GM19328 (cell line): ENCODE measurements around the gene DCTN3.
"Not testable (repeated sequence)": the region's sequence is repeated elsewhere in the genome, so short reads cannot be mapped to it uniquely, and the experiment has no call there.

ENCODE experiments used
- ATAC-seq: cut with Tn5 transposase; IDR thresholded peaks from one replicate; pipeline ENCODE4 v1.9.1; 2021; ENCODE audit warnings: mild to moderate bottlenecking, moderate library complexity; ENCODE audit not compliant: unreplicated experiment

The DCTN3 gene

GRCh38 chr9:34647651-34648050, 27.4 kb upstream of the DCTN3 start:
- ATAC-seq: no peak

- ATAC-seq: no peak
Measured at GRCh38 chr9:34647084-34647403, 26.7 kb upstream of the DCTN3 start.

DNA sequence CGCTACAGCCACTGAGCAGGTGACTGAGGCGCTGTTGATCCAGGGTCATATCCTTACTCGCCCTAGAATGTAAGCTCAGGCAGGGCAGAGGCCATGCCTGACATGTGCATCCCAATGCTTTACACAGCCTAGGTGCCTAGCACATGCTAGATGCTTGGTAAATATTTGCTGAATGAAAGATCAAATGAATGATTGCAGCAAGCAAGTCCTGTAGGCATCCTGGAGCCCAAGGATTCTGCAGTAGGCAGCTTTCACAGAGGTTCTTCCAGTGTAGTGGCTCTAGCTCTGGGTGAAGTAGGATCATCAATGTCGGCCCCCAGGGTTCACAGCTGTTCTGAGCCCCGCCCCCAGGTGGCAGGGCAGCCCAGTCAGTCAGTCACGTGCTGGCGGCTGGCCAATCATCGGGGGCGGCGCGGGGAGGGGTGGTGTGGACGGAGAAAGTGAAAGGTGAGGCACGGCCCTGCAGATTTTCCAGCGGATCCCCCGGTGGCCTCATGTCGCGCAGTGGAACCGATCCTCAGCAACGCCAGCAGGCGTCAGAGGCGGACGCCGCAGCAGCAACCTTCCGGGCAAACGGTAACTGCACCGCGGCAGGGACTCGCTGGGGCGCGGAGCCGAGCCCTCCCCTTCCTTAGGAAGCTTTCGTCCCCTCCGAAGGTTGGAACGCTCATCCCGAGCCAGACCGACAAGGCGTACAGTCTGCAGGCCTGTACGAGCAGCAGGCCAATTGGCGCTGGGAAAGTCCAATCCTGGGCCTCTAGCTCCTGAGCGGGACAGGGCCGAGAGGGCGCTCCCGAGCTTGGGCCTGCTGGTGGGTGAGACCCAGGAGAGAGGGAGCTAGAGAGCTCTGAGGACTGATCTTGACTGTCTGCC, 26.2 kb upstream of the DCTN3 start, which contains the start of gene GALT:
Gene GALT, plus strand, starts transcription at position 465 of the 873 bp plus-strand sequence. Its CDS starts 30 bp downstream, at position 495.
- ATAC-seq: peak; percentile 84

DNA sequence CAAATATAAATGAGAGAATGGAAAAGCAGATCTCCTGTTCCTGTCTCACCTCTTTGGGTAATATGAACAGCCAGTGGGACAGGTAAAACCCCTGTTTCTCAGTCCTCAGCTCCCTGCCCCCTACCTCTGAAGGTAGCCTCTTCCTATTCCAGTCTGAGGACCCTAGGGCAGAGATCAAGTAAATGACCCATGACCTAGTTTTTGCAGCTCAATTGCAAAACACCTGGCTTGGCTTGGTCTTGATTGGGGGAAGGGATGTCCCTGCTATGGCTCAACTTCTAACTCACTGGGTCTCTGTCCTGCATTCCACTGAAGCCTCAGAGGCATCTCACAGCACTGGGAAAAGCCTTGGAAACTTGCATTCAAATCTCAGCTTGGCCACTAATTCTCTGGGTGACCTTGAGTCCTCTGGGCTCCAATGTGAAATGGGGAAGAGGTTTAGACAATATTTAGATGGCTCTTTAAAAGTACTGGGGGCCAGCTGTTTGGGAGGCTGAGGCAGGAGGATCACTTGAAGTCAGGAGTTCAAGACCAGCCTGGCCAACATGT, 24.5 kb upstream of the DCTN3 start:
- no peak for ATAC-seq

GRCh38 chr9:34642679-34643078, 22.4 kb upstream of the DCTN3 start:
- no peak for ATAC-seq

DNA sequence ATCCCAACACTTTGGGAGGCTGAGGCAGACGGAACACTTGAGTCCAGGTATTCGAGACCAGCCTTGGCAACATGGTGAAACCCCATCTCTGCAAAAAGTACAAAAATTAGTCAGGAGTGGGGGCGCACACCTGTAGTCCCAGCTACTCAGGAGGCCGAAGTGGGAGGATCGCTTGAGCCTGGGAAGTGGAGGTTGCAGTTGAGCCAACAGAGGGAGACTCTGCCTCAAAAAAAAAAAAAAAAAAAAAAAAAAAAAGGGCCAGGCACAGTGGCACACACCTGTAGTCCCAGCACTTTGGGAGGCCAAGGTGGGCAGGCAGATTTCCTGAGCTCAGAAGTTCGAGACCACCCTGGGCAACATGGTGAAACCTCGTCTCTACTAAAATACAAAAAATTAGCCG, 19.0 kb upstream of the DCTN3 start:
- ATAC-seq: not testable (repeated sequence)

- no peak for ATAC-seq
Measured at GRCh38 chr9:34638138-34638445, 17.8 kb upstream of the DCTN3 start.

DNA sequence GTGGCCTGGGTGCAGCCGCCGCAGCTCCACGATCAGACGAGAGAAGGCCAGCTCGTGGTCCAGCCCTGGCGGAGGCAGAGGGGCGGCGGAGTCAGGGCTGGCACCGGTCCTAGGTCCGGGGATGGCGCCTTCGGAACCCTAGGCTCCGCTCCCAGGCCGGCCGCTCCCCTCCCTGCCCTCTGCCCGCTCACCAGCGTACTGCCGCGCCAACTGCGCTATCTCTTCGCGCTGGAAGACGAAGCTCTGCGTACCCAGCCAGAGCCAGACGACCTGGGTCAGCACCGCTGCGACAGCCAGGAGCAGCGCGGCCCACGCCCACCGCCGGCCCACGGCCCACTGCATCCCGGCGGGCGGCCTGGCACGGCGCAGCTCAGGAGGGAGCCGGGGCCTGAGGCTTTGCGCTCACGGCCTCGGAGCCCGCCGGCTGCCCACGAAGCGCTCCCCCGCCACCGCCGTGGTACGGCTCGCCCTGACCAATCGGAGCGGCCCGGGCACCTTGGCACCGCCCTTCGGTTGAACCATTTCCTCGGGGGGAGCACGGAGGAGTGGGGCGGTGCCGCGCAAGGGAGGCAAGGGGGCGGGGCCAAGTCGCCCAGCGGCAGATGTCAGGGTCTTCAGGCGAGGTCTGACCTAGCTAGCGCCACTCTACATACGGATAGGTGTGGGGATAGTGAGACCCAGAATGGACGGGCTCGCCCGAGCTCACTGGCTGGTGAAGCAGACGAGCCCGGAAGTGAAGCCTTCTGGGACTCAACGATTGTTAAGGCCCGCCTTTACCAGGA, 17.3 kb upstream of the DCTN3 start, which contains the start of gene SIGMAR1:
Gene SIGMAR1, minus strand, starts transcription at position 432 of the 782 bp plus-strand sequence. Its CDS starts 90 bp downstream, at position 342.
- ATAC-seq: peak; percentile 80

DNA sequence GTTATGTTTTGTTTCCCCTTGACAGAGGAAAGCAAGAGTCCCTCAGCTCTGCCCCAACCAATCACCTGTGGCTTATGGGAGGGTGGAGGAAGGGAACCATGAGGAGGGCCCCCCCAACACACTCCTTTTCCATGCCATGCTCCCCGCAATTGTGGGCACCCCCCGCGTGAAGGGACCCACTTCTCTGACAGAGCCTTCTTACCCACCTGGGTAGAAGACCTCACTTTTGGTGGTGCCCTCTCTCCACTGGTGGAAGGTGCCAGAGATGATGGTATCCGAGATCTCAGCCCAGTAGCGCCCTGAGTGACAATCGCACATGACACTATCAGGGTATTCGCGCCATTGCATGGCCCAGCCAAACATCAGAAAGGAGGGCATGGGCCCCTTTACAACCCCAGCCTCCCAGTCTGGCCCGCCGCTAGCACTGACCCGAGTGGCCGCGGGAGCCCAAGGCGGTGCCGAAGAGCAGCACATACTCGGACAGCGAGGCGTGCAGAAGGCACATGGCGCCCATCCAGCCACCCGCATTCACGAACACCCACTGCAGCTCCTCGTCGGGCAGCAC, 16.6 kb upstream of the DCTN3 start:
- no peak for ATAC-seq

- ATAC-seq: no peak
Measured at GRCh38 chr9:34635556-34635955, 15.3 kb upstream of the DCTN3 start.

DNA sequence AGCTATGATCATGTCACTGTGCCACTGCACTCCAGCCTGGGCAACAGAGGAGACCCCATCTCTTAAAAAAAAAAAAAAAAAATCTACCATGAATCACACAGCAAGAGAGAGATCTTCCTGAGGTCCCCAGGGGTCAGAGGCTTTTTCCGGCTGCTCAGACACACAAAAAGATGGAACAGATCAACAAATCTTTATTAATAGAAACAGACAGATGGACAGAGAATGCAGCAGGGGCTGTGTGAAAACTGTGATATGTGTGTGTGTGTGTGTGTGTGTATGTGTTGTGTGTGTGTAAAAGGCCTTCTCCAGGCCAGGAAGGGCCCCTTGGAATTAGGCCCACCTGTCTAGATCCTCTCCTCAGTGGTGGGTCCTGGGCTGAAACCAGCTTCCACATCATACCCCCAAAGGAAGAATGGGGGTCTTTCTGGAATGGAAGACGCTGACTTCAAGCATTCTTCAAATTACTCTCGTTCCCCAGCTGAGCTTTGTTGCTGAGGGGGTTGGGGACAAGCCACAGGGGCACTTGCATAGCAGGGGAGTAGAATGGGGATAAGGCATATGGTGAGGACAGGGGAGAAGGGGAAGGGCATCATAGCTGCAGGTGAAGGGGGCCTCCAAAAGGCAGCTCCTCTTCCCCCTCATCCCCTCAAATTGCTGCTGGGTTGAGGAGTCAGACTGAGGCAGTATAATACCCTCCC, 14.4 kb upstream of the DCTN3 start:
- no peak for ATAC-seq

DNA sequence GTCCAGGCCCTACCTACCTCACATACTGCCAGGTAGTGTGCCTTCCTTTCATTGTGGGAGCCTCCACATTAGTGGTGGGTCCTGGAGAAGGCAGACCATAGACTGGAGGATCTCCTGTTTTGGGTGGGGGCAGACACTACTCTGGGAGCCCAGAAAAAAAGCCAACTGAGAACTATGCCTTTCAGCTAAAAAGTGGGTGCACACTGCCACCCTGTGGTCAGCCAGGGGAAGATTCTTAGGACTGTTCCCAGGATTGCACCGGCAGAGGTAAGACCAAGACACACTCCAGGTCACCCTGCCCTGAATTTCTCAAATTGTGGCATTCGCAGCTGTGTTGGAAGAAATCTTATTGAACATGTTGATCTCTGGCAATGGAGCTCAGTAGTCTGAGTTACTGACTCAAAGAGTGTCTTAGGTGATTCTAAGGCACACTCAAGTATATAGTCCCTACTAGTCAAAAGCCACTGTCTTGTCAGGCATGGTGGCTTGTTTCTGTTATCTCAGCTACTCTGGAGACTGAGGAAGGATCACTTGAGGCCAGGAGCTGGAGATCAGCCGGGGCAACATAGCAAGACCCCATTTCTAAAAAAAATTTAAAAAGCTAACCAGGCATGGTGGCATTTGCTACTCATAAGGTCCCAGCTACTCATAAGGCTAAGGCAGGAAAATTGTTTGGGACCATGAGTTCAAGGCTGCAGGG, 13.7 kb upstream of the DCTN3 start:
- no peak for ATAC-seq

DNA sequence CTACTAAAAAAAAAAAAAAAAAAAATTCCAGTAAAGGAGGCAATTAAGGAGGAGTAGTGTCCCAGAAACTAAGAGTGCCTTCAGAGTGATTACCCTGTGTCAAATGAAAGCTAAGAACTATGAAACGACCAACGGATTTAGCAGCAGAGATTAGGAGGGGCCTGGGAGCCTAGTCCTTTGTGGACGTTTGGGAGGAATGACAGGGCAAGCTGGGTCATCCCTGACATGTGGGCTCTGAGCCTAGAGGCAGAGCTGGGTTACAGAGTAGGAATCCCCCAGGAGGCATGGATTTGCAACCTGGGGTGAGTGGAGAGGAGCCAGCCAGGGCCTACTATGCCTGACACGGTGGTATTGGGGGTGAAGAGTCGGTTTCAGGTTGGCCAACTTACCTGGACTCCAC, 12.9 kb upstream of the DCTN3 start:
- ATAC-seq: no peak

DNA sequence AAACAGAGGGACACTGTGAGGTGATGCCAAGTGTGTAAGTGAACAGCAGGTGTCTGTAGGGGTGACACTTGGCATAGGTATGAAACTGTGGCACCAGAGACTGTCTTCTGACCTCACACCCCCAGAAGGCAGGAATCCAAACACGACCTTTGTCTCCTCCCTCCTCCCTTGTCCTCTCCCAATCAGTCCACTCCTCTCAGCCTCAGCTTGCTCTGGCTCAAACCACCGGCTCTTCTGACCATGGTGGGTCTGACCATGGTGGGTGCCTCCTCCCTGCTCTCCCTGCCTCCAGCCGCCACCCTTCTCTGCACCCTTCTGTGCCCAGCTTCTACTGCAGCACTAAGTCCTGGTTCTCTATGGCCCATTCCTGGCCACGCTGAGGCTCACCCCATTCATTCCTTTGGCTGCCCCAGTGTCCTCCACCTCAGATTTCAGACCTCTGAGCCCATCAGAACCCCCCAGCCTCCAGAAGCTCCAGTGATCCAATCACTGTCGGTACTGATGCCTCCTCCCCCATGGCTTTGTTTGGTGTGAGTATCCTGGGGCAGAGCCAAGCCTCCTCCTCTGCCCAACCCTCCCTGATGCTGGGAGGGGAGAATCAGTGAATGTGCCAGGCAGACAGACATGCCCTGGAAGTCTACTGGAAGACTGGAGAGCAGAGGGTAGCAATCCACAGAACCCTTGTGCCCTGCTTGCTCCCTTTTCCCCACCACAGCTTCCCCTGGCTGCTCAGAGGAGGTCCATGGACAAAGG, 10.3 kb upstream of the DCTN3 start:
- no peak for ATAC-seq

GRCh38 chr9:34629491-34629808, 9.2 kb upstream of the DCTN3 start:
- ATAC-seq: no peak

DNA sequence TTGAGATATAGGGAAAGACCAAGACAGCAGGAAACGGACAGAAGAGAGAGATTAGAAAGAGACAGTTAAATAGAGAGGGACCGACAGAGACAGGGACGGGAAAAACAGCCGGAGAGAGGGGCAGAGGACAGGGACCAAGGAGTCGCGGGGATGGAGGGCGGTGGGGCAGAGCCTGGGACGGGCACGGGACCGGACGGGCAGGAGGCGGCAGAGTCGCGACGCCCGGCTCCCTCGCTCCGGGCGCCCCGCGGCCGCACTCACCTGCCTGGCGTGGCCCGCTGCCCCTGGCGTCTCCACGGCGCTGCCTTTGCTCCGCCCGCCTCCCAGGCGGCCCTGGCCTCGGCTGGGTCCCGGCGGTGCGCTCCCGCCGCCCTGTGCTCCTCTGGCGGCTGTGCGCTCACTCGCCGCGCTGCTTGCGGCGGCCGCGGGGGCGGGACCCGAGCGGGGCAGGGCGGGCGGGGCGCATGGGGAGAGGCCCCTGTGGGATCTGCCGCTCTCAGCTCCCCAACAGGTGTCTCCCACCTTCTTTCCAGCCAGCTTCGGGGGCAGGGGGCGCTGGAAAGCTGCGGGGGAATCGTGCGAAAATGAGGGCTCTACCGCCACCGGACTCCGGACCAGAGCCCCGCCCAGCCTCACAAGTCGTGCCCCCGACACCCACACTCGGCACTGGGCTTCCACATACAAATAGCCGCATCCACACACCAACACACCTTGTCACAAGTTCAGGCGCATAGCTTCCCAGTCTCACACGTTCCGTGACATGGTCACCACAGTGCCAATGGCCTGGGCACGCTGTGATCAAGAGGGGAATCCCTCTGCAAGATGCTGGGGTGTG, 8.6 kb upstream of the DCTN3 start, which contains the start of gene ARID3C:
Gene ARID3C, minus strand, starts transcription at position 411 of the 835 bp plus-strand sequence. CDS start 1,052 bp downstream, outside the sequence.
- ATAC-seq: no peak

DNA sequence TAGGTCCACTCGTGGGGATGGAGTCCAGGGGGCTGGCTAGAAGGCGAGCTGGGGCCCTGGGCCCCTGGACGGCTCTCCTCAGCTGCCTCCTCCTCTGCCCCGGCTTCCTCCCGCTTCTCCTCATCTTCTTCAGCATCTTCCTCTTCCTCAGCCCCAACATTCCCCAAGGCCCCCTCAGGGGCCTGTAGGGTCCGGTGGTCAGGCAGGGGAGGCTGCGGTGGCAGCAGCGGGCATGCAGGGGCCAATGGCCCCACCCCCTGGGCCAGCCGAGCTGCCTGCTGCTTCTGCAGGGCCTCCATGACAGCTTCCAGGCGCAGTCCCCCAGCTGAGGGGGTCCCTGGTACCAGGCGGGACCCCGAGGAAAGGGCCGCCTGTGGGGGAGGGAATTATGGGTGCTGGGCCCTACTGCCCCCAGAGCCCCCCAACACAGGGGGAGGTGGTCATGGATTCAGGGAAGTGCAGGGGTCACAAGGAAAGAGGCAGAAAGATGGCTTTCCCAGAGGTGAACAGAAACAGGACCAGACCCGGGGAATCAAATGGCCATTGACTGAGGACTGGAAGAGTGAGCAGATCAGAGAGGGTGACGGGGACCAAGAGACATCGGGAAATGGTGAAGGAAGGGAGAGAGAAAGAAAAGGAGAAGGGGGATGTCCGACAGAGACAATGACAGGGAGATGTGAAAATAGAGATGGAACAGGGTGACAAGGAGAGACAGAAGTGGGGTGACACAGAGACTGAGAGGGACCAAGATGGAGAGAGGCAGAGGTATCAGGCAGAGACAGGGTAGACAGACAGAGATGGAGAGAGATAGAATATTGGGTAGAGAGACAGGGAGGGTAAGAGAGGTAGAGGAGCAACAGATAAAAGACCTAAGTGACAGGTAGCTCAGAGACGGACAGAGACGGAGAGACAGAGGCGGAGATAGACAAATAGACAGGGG, 7.7 kb upstream of the DCTN3 start:
- ATAC-seq: no peak

GRCh38 chr9:34625186-34625486, 4.8 kb upstream of the DCTN3 start:
- no peak for ATAC-seq
